HG03159 (cell line): Measurements from ENCODE around the gene ZNF462.

Experiments used
- ATAC-seq: cut with Tn5 transposase; IDR thresholded peaks from one replicate; pipeline ENCODE4 v1.9.1; 2021; ENCODE audit warnings: mild to moderate bottlenecking, moderate library complexity; ENCODE audit not compliant: unreplicated experiment

Gene ZNF462

GRCh38 chr9:106862110-106862820, 701 bp upstream of the ZNF462 start:
- ATAC-seq, result no peak

- ATAC-seq, result no peak
These were observed 1.6 kb downstream of the ZNF462 start for GRCh38 chr9:106864373-106865143.

- ATAC-seq, result no peak
These were observed 3.3 kb downstream of the ZNF462 start for GRCh38 chr9:106866243-106866642.

- no peak for ATAC-seq
These were observed 4.3 kb downstream of the ZNF462 start for GRCh38 chr9:106867286-106867685.

GRCh38 chr9:106868087-106868486, 5.1 kb downstream of the ZNF462 start:
- no peak for ATAC-seq

- no peak for ATAC-seq
These were observed 5.6 kb downstream of the ZNF462 start for GRCh38 chr9:106868565-106868964.

GRCh38 chr9:106869028-106869427, 6.1 kb downstream of the ZNF462 start:
- ATAC-seq, result no peak

- ATAC-seq, result no peak
These were observed 6.5 kb downstream of the ZNF462 start for GRCh38 chr9:106869458-106869857.

GRCh38 chr9:106872641-106873040, 9.7 kb downstream of the ZNF462 start:
- ATAC-seq, result no peak

GRCh38 chr9:106874031-106874430, 11.1 kb downstream of the ZNF462 start:
- no peak for ATAC-seq

GRCh38 chr9:106874652-106875051, 11.7 kb downstream of the ZNF462 start:
- ATAC-seq, result no peak

GRCh38 chr9:106875529-106875928, 12.6 kb downstream of the ZNF462 start:
- ATAC-seq, result no peak

- no peak for ATAC-seq
These were observed 14.4 kb downstream of the ZNF462 start for GRCh38 chr9:106877345-106877744.

GRCh38 chr9:106878081-106878837, 15.3 kb downstream of the ZNF462 start:
- ATAC-seq, result no peak

- ATAC-seq, result no peak
These were observed 16.0 kb downstream of the ZNF462 start for GRCh38 chr9:106878934-106879333.

- ATAC-seq, result no peak
These were observed 16.5 kb downstream of the ZNF462 start for GRCh38 chr9:106879439-106879882.

GRCh38 chr9:106880081-106880480, 17.1 kb downstream of the ZNF462 start:
- no peak for ATAC-seq

GRCh38 chr9:106880863-106881262, 17.9 kb downstream of the ZNF462 start:
- ATAC-seq, result no peak

GRCh38 chr9:106883030-106883429, 20.1 kb downstream of the ZNF462 start:
- no peak for ATAC-seq

- ATAC-seq, result no peak
These were observed 20.7 kb downstream of the ZNF462 start for GRCh38 chr9:106883626-106884190.

GRCh38 chr9:106885451-106885850, 22.5 kb downstream of the ZNF462 start:
- no peak for ATAC-seq
